Stimulated activated CD8-positive, alpha-beta memory T cell treated with anti-CD3 and anti-CD28 coated beads, Interleukin-15, amount 100 ng/mL, for 24 hours (primary cell): ENCODE results near the gene SAG.

ENCODE experiments used
- DNase-seq: peaks from one replicate; pipeline ENCODE4 v3.0.0-alpha.2; 2020; ENCODE audit warnings: low read depth

SAG gene

DNA sequence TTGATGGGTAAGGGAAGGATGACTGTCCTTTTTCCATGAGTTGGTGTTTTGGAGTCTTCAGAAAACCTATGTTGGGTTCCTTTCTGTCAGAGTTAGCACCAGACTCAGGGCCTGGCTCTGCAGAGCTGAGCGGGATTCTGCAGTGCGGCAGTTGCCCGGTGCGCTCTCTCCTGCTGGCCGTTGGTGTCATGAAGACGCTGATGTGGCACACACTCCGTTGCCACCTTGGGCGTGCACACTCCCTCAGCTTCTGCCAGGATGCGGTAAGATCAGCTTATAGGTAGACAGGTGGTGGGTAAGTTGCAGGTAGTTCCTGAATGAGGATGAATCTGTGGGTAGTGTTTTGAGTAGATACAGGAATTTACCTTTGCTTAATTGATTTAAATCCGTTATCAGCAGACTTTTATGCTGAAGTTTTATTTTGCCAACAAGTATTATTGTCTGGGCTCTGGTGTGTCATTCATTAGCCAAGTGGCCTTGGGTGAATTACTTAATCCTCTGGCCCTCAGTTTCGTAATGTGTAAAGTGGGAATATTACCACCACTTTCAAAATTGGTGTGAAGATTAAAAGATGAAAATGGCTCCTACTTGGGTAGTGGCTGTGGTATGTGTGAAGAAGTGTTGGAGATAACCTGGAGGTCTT lies 73.5 kb downstream of the SAG start:
- no peak for DNase-seq

- no peak for DNase-seq
Observed at GRCh38 chr2:233381638-233381995, 74.0 kb downstream of the SAG start.

DNA sequence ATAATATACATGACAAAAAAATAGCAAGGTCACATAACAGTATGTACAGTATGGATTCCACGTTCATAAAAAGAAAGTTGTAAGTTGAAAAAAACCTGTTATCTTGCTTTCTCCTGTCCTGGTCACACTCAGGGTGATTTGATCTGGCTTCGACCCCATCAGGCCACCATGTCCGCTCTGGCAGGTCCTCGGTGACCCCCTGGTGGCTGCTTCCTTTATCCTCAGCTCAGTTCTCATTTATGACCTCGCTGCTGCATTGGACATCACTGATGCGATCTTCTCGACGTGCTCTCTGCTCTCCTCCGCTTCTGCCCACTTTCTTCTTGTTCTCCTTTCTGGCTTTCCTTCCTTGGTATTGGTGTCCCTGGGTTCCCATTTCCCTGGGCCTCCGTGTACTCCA lies 76.4 kb downstream of the SAG start:
- no peak for DNase-seq

GRCh38 chr2:233384811-233385488 lies 77.3 kb downstream of the SAG start:
- DNase-seq: no peak

GRCh38 chr2:233385489-233386044 lies 78.0 kb downstream of the SAG start:
- no peak for DNase-seq

DNA sequence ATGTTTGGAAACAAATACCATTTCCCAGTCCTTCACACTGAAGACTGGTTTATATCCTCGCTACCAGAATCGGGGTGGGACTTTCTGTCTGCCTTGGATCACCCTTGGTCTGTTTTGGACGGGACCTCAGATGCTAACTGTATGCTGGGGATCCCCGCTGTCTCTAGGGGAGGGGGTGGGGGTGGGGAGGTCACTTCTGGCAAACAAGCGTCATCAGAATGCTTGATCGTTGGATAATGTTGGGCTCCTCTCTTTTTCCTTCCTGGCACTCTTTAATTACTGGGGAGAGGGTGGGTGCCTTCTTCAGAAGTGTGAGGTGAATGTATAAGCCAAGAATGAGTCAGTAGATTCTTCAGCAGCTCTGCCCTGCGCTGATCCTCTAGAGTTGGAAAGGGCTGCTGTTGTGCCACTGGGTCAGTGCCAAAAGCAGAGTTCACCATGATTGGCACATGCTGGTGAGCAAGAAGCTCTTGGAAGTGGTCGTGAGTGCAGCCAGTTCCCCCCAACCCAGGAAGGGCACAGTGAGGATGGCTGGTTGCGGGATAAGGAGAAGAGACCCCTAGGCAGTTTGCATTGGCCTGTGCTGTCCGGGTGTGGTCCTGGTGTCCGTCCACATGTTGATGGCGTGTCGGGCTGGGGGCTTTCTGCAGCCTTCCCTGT lies 78.9 kb downstream of the SAG start:
- DNase-seq: no peak

DNA sequence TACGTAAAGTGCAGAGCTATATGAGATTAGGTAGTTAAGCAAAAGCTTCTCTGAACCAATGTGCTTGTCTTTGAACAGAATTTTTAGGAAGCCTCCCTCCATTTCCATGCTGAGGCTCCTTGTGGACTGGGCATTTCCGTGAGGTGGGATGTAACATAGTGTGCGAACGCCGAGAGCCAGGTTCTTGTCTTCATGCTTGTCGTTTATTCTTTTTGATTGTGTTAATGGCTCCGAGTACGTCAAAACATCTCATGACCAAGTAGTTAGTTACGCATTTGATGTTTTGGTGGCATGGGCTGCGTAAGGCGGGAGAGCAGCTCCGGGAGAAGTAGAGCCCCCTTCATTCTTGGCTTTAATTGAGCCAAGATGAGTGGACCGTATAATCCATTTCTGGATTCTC lies 79.6 kb downstream of the SAG start:
- DNase-seq: no peak

DNA sequence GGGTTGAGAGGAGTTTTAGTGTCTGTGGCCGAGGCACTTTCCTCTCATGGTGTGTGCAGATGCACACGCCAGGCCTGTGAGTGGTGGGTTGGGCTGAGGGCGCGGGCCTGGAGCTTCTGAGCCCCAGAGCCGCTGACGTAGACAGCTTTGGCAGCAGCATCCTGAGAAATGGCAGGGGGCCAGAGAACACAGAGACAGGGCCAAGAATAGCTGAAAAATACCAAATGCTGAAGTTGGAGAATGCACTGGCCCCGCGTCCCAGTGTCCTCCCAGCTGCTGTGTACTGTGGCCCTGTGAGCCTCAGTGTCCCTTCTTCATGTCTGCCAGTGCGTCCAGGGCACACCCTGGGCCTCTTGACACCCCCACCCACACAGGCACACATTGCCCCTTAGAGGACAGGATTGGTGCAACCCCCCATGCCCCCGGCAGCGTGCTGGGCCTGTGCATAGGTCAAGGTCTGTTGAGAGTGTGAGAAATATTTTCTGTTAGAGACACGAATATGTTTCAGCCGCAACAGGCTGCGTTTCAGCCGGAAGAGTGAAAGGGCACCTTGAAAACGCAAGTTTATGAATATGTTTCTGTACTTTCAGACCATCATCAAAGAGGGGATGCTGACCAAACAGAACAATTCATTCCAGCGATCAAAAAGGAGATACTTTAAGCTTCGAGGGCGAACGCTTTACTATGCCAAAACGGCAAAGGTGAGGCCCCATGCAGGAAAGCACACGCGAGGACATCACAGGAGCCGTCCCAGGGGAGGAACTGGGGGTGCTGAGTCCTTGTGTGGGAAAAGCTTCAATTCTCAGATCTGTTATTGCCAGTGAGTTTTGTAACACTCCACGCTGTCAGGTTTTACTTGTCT lies 80.3 kb downstream of the SAG start:
- no peak for DNase-seq

DNA sequence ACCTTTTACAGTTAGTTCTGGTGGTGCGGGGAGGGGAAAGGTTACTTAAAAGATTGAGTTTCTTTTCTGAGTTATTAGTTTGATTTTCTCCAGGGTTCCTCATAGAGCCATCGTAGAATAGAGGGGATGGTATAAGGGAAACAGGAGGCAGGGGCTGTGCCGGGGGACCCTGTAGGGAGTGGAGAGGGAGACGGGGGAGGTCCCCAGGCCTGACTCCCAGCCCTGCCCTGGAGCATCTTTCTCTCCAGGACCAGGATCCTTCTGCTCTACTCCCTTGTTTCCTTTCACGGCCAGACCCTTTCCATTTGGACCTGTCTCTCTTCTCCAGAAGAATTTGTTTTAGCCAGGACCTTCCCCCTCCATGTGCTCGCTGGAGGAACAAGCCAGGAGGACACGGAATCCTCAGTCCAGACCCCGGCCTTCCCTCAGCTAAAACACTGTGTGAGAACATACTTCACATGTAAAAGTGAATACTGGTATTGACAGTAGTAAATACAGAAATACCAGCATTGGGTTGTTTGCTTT lies 82.0 kb downstream of the SAG start:
- no peak for DNase-seq

DNA sequence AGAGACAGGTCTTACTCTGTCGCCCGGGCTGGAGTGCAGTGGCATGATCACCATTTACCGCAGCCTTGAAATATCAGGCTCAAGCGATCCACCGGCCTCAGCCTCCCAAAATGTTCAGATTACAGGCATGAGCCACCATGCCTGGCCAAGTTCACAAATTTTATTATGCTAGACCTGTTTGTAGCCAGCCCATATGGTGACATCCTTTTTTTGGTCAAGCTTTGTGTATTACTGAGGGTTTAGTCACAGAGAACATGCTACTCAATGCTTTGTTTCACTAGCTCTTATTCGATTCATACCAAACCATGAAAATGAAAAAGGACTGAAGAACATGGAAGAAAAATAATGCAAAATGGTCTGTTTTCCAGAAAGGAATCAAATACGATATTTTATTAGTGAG lies 88.1 kb downstream of the SAG start:
- DNase-seq: no peak
